Mucosa of descending colon (tissue), 3 donors: ENCODE results near the gene PDE11A. TPM values are rescaled to one million over a fixed set of nuclear protein-coding genes. Genes with fewer than 3 reads are reported as not detected.
A peak's percentile ranks its signal among the peaks of the same experiment; 100 is the strongest.

Source experiments
- ATAC-seq: fragments of 200-7000 bp; cut with Tn5 transposase; one replicate; pipeline ENCODE4 v1.9.1; 2020; ENCODE audit warnings: mild to moderate bottlenecking, moderate library complexity
- DNase-seq, 3 donors: peaks; one replicate each; pipeline ENCODE4 v3.0.0-alpha.2; 2020
- H3K36me3 ChIP-seq: fragments of 200-600 bp; one replicate; pipeline ENCODE4 v1.8.0; 2021; ENCODE audit warnings: low read depth, mild to moderate bottlenecking
- H3K4me1 ChIP-seq: fragments of 200-600 bp; one replicate; pipeline ENCODE4 v1.8.0; 2021; ENCODE audit warnings: low read depth, mild to moderate bottlenecking
- H3K4me3 ChIP-seq: fragments of 200-600 bp; one replicate; pipeline ENCODE4 v1.8.0; 2021; ENCODE audit warnings: mild to moderate bottlenecking
- H3K9me3 ChIP-seq: fragments of 200-600 bp; one replicate; pipeline ENCODE4 v1.8.0; 2021; ENCODE audit warnings: mild to moderate bottlenecking
- intact Hi-C, 2 donors: fragments of 100-400 bp; cut with DNase I in 1 of 2; cut with micrococcal nuclease in 1 of 2; formaldehyde crosslinking; loops; one replicate each; pipeline versions ENCODE4 v1.11.0 to v1.11.1; 2022; cut with DNase I, micrococcal nuclease
- total RNA-seq, 3 donors: library from RNA; stranded (reverse); fragmentation: NEBNext Ultra II Directional in 2 of 3; extraction: Animal tissue kit (Norgen Biotek cat#: 25700) in 2 of 3; gene quantifications; one replicate each; pipeline versions ENCODE4 v1.2.1 to v1.2.4, GENCODE V29; 2021 to 2023
- TF ChIP-seq, protein P1 (sequence below): fragments of 200-600 bp; IDR thresholded peaks from one replicate; pipeline ENCODE4 v1.8.0; 2022; ENCODE audit warnings: antibody characterized with exemption, mild to moderate bottlenecking
- donor health status: DM: no; HTN: no; CAD: no; lungs with moderate emphysema.
- donor health status: DM: no; HTN: no; CAD: no.
- donor health status: DM: no; HTN: yes; CAD: no.

Gene PDE11A
- total RNA-seq, 3 donors from 2014 or later: 1.0 to 3.2 (median 2.7) TPM

GRCh38 chr2:177585234-177585863 lies 487.2 kb downstream of the PDE11A start:
- no peak for DNase-seq
- H3K4me3 ChIP-seq: no peak overlapping the region
- ATAC-seq: peak; percentile 86
- no peaks in the 10 kb centered on the region for H3K4me1 ChIP-seq
- H3K36me3 ChIP-seq: no peaks in the 10 kb centered on the region
- H3K9me3 ChIP-seq: no peaks in the 10 kb centered on the region
- TF ChIP-seq, protein P1, sequence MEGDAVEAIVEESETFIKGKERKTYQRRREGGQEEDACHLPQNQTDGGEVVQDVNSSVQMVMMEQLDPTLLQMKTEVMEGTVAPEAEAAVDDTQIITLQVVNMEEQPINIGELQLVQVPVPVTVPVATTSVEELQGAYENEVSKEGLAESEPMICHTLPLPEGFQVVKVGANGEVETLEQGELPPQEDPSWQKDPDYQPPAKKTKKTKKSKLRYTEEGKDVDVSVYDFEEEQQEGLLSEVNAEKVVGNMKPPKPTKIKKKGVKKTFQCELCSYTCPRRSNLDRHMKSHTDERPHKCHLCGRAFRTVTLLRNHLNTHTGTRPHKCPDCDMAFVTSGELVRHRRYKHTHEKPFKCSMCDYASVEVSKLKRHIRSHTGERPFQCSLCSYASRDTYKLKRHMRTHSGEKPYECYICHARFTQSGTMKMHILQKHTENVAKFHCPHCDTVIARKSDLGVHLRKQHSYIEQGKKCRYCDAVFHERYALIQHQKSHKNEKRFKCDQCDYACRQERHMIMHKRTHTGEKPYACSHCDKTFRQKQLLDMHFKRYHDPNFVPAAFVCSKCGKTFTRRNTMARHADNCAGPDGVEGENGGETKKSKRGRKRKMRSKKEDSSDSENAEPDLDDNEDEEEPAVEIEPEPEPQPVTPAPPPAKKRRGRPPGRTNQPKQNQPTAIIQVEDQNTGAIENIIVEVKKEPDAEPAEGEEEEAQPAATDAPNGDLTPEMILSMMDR: no peak
- intact Hi-C loops: no loop called here

- intact Hi-C loops: no loop called here
- Histone ChIP-seq H3K4me3 (no peak overlapping the region), H3K4me1 (no peaks in the 10 kb centered on the region), H3K9me3 (no peaks in the 10 kb centered on the region), H3K36me3 (no peaks in the 10 kb centered on the region)
- ATAC-seq: no peak
- no peak for DNase-seq
- TF ChIP-seq, protein P1: no peak
Measured at GRCh38 chr2:177584030-177584692, 488.4 kb downstream of the PDE11A start.

DNA sequence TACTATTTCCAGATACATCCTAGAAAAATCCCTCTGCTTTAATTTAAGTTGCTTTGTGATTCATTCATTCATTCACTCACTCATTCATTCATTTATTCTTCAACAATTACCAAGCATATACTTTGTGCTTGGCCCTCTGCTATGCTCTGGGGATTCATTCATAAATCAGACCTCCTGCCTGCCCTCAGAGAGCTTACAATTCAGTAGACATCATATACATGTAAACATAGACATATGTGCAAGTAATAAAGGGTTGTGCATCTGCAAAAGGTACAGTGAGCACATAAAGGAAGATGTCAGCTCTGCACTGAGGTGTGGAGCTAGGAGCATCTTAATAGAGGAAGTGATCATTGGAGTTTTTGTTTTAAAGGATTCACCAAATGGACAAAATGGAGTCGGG lies 490.6 kb downstream of the PDE11A start:
- intact Hi-C loops: no loop called here
- no peaks in the 10 kb centered on the region for H3K36me3 ChIP-seq
- H3K4me3 ChIP-seq: no peak overlapping the region
- DNase-seq: no peak
- ATAC-seq: no peak
- no peaks in the 10 kb centered on the region for H3K4me1 ChIP-seq
- H3K9me3 ChIP-seq: no peaks in the 10 kb centered on the region
- TF ChIP-seq, protein P1: no peak

GRCh38 chr2:177579486-177580036 lies 493.0 kb downstream of the PDE11A start:
- Histone ChIP-seq H3K9me3 (no peaks in the 10 kb centered on the region), H3K36me3 (no peaks in the 10 kb centered on the region), H3K4me1 (no peaks in the 10 kb centered on the region), H3K4me3 (no peak overlapping the region)
- DNase-seq: peak in 1 of 3 donors; percentile 24
- intact Hi-C loops: no loop called here
- ATAC-seq: peak; percentile 90
- TF ChIP-seq, protein P1: no peak

GRCh38 chr2:177578454-177578853 lies 494.1 kb downstream of the PDE11A start:
- H3K9me3 ChIP-seq: no peaks in the 10 kb centered on the region
- TF ChIP-seq, protein P1: no peak
- H3K4me3 ChIP-seq: no peak overlapping the region
- intact Hi-C loops: no loop called here
- no peaks in the 10 kb centered on the region for H3K4me1 ChIP-seq
- H3K36me3 ChIP-seq: no peaks in the 10 kb centered on the region
- DNase-seq (no peak), ATAC-seq (no peak)
